ENCODE data around the gene DCP1B. TPM values are rescaled to one million over a fixed set of nuclear protein-coding genes. Genes with fewer than 3 reads are reported as not detected.

DCP1B gene
- total RNA-seq, 1 donor from 2014 or later, result 22.9 TPM

- H3K27me3 Mint-ChIP-seq (ENCODE audit: low read depth), result no peaks in the 10 kb centered on the region
- H3K4me1 Mint-ChIP-seq, result peaks cover 1% of the 10 kb centered on the region
- H3K27ac Mint-ChIP-seq, result no peak overlapping the region
- peaks cover 22% of the 10 kb centered on the region for H3K36me3 Mint-ChIP-seq
- no peak for DNase-seq (ENCODE audit: low spot score in 2 of 2, unreplicated experiment in 2 of 2)
- H3K4me3 Mint-ChIP-seq, result no peak overlapping the region
- H3K9me3 Mint-ChIP-seq, result no peaks in the 10 kb centered on the region
- TF ChIP-seq CTCF (IDR thresholded peaks at IDR 0.05; ENCODE audit: unreplicated experiment), result no peak
These were observed 9.7 kb downstream of the DCP1B start for GRCh38 chr12:1994429-1995143.

- Mint-ChIP-seq H3K4me3 (no peak overlapping the region), H3K27ac (no peak overlapping the region), H3K9me3 (no peaks in the 10 kb centered on the region), H3K27me3 (ENCODE audit: low read depth) (no peaks in the 10 kb centered on the region), H3K36me3 (peaks cover 25% of the 10 kb centered on the region), H3K4me1 (peaks cover 1% of the 10 kb centered on the region)
- DNase-seq (ENCODE audit: low spot score in 2 of 2, unreplicated experiment in 2 of 2), result no peak
- TF ChIP-seq CTCF (IDR thresholded peaks at IDR 0.05; ENCODE audit: unreplicated experiment), result no peak
These were observed 10.3 kb downstream of the DCP1B start for GRCh38 chr12:1993871-1994371.

GRCh38 chr12:1993341-1993740, 10.9 kb downstream of the DCP1B start:
- DNase-seq (ENCODE audit: low spot score in 2 of 2, unreplicated experiment in 2 of 2), result no peak
- Mint-ChIP-seq H3K27me3 (ENCODE audit: low read depth) (no peaks in the 10 kb centered on the region), H3K4me3 (no peak overlapping the region)

GRCh38 chr12:1992732-1993131, 11.5 kb downstream of the DCP1B start:
- no peak for TF ChIP-seq CTCF (IDR thresholded peaks at IDR 0.05; ENCODE audit: unreplicated experiment)
- no peak for DNase-seq (ENCODE audit: low spot score in 2 of 2, unreplicated experiment in 2 of 2)
- peaks cover 10% of the 10 kb centered on the region for H3K9me3 Mint-ChIP-seq
- H3K27ac Mint-ChIP-seq, result no peak overlapping the region
- H3K36me3 Mint-ChIP-seq, result peaks cover 36% of the 10 kb centered on the region
- no peak overlapping the region for H3K4me3 Mint-ChIP-seq
- no peaks in the 10 kb centered on the region for H3K27me3 Mint-ChIP-seq (ENCODE audit: low read depth)
- peaks cover 1% of the 10 kb centered on the region for H3K4me1 Mint-ChIP-seq

More at GRCh38 chr12:1993341-1993740, 10.9 kb downstream of the DCP1B start:
- Mint-ChIP-seq H3K27ac (no peak overlapping the region), H3K9me3 (peaks cover 4% of the 10 kb centered on the region), H3K4me1 (peaks cover 1% of the 10 kb centered on the region), H3K36me3 (peaks cover 31% of the 10 kb centered on the region)
- TF ChIP-seq CTCF (IDR thresholded peaks at IDR 0.05; ENCODE audit: unreplicated experiment), result no peak

GRCh38 chr12:1989111-1989510, 15.1 kb downstream of the DCP1B start:
- H3K27me3 Mint-ChIP-seq (ENCODE audit: low read depth), result no peaks in the 10 kb centered on the region
- no peak overlapping the region for H3K27ac Mint-ChIP-seq
- peaks cover 58% of the 10 kb centered on the region for H3K36me3 Mint-ChIP-seq
- TF ChIP-seq CTCF (IDR thresholded peaks at IDR 0.05; ENCODE audit: unreplicated experiment), result no peak
- no peak overlapping the region for H3K4me3 Mint-ChIP-seq
- H3K9me3 Mint-ChIP-seq, result peaks cover 45% of the 10 kb centered on the region
- H3K4me1 Mint-ChIP-seq, result no peaks in the 10 kb centered on the region
- DNase-seq (ENCODE audit: low spot score in 2 of 2, unreplicated experiment in 2 of 2), result no peak

All from mesothelial cell of epicardium (in vitro differentiated cells).